Superior temporal gyrus (tissue), 1 donor: ENCODE measurements around the gene MDH2.
A peak's percentile ranks its signal among the peaks of the same experiment; 100 is the strongest.
"Not testable (repeated sequence)": the region's sequence is repeated elsewhere in the genome, so short reads cannot be mapped to it uniquely, and the experiment has no call there.

Source experiments
- DNase-seq: peaks from one replicate; pipeline ENCODE4 v3.0.0-alpha.2; 2016; ENCODE audit errors: extremely low spot score

Gene MDH2

GRCh38 chr7:76047811-76048667 lies at the start of gene MDH2, which contains the start of gene STYXL1:
MDH2 (plus strand) TSS chr7:76048106; CDS start chr7:76048161, 55 bp downstream.
STYXL1 (minus strand) TSS chr7:76048000; CDS start chr7:76030523, 17,477 bp downstream.
- DNase-seq, result peak; percentile 93

- DNase-seq, result no peak
Observed at GRCh38 chr7:76000566-76000965, 47.3 kb upstream of the MDH2 start.

- DNase-seq, result no peak
Observed at GRCh38 chr7:76002139-76002538, 45.8 kb upstream of the MDH2 start.

- DNase-seq, result no peak
Observed at GRCh38 chr7:76002822-76003221, 45.1 kb upstream of the MDH2 start.

GRCh38 chr7:76003351-76003750 lies 44.6 kb upstream of the MDH2 start:
- no peak for DNase-seq

- not testable (repeated sequence) for DNase-seq
Observed at GRCh38 chr7:76005004-76005403, 42.9 kb upstream of the MDH2 start.

- DNase-seq, result no peak
Observed at GRCh38 chr7:76008156-76008687, 39.7 kb upstream of the MDH2 start.

- no peak for DNase-seq
Observed at GRCh38 chr7:76009672-76010600, 38.0 kb upstream of the MDH2 start.

GRCh38 chr7:76011442-76011861 lies 36.5 kb upstream of the MDH2 start:
- no peak for DNase-seq

- no peak for DNase-seq
Observed at GRCh38 chr7:76016191-76016947, 31.5 kb upstream of the MDH2 start.

- DNase-seq, result not testable (repeated sequence)
Observed at GRCh38 chr7:76018520-76018919, 29.4 kb upstream of the MDH2 start.

GRCh38 chr7:76020031-76020714 lies 27.7 kb upstream of the MDH2 start:
- DNase-seq, result peak; percentile 88

GRCh38 chr7:76022026-76022780 lies 25.7 kb upstream of the MDH2 start:
- DNase-seq, result no peak

- no peak for DNase-seq
Observed at GRCh38 chr7:76023002-76023401, 24.9 kb upstream of the MDH2 start.

- not testable (repeated sequence) for DNase-seq
Observed at GRCh38 chr7:76029682-76030081, 18.2 kb upstream of the MDH2 start.

- DNase-seq, result no peak
Observed at GRCh38 chr7:76031964-76032363, 15.9 kb upstream of the MDH2 start.

- DNase-seq, result no peak
Observed at GRCh38 chr7:76037310-76037709, 10.6 kb upstream of the MDH2 start.

- no peak for DNase-seq
Observed at GRCh38 chr7:76040126-76040525, 7.8 kb upstream of the MDH2 start.

GRCh38 chr7:76044375-76044865 lies 3.5 kb upstream of the MDH2 start:
- DNase-seq, result no peak

- no peak for DNase-seq
Observed at GRCh38 chr7:76047305-76047810, 548 bp upstream of the MDH2 start.
